ENCODE measurements around the gene FBXL17.
A peak's percentile ranks its signal among the peaks of the same experiment; 100 is the strongest.
"Not testable (repeated sequence)": the region's sequence is repeated elsewhere in the genome, so short reads cannot be mapped to it uniquely, and the experiment has no call there.

FBXL17 gene

DNA sequence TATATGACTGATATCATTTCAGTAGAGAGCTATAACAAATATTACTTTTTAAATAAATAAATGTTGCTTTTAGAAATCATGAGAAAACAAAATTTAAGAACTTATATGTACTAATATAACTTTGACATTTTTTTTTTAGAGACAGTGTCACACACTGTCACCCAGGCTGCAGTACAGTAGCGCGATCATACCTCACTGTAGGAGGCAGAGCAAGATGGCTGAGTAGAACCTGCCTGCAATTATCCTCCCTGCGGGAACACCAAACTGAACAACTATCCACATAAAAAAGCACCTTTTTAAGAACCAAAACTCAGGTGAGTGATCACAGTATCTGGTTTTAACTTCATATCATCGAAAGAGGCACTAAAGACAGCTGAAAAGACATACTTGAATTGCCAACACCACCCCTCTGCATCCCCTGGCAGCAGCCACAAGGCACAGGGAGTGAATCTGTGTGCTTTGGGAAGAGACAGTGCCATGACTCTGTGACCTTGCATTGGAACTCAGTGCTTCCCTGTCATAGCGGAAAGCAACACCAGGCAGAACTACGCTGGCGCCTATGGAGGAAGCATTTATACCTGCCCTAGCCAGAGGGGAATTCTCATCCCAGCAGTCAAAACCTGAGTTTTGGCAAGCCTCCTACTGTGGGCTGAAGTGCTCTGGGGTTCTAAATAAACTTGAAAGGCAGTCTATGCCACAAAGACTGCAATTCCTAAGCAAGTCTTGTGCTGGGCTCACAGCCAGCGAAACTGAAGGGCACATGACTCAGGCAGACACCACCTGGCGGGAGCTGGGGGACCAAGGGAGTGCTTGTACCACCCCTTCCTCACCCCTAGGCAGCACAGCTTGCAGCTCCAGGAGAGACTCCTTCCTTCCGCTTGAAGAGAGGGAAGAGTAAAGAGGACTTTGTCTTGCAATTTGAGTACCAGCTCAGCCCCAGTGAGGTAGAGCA is 142.7 kb downstream of the FBXL17 start:
- no peak for DNase-seq

DNA sequence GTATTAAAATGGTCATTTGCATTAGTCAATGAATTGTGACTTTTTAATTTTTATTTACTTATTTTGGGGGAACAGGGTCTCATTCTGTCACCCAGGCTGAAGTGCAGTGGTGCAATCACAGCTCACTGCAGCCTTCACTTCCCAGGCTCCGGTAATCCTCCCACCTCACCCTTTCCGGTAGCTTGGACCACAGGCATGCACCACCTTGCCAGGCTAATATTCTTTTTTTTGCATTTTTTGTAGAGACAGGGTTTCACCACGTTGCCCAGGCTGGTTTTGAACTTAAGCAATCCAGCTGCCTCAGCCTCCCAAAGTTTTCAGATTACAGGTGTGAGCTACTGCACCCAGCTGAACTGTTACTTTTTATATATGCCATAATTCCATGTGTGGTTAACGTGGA is 143.4 kb downstream of the FBXL17 start:
- DNase-seq, result no peak

DNA sequence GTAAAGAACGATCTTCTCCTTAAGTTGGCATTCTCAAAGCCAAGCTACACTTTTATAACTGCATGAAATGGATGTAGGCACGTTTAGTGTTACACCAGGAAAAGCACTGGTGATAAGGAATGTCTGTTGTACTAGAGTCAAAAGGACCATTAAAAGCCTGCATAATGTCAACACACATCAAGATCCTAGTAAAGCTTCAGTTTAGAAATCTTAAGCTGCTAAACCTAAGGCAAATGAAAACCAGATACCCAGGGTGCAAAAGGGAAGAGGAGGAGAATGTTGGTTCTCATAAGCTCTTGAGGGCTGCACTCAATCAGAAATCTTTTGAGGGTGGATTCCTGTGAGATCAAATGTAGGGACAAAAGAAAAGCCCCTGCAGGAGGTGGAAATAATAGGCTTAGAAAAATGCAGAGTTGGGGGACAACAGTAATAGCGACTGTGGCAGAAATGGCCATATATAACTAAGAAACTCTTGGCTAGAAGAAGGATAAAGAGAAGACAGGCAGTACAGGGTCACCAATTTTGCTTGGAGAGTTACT is 148.2 kb downstream of the FBXL17 start:
- no peak for DNase-seq

DNA sequence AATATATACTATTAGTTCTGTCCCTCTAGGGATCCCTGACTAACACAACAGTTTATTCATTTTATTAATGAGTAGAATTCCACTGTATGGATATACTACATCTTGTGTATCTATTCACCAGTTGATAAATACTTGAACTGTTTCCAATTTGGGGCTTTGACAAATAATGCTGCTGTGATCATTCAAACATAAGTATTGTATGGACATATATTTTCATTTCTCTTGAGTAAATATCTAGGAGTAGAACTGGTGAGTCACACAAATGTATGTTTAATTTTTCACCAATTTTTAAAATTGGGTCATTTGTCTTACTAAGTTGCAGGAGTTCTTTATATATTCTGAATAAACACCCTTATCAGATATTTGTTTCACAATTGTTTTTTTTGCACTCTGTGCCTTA is 149.1 kb downstream of the FBXL17 start:
- DNase-seq, result no peak

DNA sequence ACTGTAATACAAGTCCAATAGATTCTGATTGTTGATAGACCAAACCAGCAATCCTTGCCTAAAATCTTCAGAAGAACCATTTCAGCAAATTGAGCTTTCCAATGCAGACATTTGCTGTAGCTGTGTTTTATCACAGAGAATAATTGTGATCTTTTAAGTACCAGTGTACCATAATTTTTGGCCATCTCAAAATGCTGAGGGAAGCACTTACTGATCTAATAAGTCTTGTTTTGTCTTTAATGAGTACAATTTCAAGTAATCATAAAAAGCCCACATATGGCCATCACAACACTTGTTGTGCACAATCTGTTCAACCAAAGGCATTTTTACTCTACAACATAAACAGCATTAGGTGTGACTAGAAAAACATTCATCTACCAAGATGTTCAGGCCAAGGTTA is 159.9 kb downstream of the FBXL17 start:
- DNase-seq, result no peak

DNA sequence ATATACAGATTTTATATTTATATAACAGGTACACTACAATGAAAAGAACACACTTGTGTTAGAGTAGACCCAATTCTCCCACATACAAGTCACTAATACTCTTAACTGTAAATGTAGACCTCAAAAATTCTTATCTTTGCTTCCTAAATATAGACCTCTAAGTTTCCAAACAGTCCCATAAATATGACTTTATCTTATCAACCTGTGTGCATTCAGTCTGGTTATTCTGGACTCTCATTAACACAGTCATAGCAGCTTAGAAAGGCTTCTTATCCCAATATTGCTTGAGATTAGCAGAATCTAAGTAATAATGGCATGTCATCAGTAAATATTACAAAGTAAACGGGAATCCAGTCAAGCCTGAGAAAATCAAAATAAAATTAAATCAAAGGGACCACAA is 161.1 kb downstream of the FBXL17 start:
- DNase-seq, result no peak

DNA sequence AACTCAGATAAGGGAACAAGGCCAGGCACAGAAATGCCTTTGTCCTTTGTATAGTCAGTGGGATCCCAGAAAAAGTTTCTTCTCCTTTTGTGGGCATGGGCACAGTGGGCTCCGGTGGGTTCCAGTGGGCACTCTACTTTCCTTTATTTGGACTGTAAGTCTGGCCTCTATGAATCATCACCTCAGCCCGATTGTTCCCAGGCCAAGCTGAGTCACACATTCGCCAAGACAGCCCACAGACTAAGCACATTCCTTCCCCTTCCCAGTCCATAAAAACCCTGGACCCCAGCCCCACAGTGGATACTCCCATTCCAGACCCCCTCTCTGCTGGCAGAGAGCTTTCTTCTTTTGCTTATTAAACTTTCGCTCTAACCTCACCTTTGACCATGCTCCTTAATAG is 165.0 kb downstream of the FBXL17 start:
- no peak for DNase-seq

DNA sequence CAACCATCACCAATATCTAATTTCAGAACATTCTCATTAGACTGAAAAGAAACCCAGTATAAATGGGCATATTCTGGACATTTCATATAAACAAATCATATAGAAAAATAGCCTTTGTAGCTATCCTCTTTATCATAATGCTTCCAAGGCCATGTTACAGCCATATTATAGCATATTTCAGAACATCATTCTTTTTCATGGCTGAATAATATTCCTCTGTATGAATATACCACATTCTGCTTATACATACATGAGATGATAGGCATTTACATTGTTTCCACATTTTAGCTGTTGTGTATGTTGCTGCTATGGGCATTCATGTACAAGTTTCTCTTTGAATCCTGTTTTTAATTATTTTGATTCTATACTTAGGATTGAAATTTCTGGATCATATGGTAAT is 167.0 kb downstream of the FBXL17 start:
- DNase-seq, result no peak

DNA sequence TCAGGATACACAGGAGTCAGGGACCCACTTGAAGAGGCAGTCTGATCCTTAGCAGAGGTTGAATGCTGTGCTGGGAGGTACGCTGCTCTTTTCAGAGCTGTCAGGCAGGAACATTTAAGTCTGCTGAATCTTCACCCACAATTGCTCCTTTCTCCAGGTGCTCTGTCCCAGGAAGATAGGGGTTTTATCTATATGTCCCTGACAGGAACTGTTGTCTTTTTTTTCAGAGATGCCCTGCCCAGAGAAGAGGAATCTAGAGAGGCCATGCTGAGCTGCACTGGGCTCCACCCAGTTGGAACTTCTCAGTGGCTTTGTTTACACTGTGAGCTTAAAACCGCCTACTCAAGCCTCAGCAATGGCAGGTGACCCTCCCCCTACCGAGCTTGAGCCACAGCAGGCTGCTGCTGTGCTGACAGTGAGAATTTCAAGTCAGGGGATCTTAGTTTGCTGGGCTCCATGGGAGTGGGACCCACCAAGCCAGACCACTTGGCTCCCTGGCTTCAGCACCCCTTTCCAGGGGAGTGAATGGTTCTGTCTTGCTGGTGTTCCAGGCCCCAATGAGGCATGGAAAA is 169.0 kb downstream of the FBXL17 start:
- DNase-seq, result no peak

DNA sequence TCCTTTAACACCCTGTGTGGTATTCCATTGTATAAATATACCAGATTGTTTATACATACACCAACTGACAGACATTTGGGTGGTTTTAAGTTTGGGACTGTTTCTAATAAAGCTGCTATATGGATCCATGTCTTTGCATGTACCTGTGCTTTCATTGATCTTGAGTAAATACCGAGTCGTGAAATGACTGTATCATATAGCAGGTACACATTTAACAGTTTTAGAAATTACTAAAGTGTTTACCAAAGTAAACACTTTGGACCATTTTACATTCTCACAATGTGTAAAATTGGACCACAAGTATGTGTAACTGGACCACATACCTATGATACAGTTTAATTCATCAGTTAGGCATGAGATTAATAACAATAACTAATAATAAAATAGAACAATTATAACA is 175.2 kb downstream of the FBXL17 start:
- no peak for DNase-seq

DNA sequence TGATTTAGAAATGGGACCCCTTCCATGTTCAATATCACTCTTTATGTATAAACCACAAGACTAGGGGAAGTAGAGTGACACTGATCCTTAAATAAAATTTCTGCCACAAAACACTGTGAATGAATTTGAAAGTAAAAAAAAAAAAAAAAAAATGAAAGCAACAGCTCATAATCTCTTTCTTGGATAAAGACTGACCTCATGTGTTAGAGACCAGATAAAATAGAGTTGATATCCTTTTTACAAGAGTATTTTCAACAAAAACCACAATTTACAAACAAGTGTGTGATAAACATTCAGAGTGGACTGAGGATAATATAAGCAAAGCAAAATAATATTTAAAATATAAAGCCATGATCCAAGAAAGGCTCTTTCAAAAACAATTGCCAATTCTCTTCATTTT is 180.2 kb downstream of the FBXL17 start:
- DNase-seq, result no peak

DNA sequence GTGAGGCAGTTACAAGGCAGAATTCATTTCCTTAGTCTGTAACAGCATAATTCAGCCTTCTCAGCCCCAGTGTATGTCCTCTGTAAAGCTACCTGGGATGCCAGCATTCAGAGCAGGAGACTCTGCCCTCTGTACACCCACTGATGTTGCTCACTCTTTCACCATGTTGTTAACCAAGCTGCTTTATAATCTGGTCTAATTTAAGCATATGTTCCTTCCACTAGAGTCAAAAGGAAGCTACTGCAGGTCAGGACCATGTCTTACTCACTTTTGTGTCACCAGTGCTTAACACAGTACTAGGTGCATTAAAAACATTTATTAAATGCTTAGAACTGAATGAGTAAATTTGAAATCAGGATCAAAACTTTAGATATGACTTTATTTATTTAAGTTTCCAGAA is 185.6 kb downstream of the FBXL17 start:
- DNase-seq, result no peak

DNA sequence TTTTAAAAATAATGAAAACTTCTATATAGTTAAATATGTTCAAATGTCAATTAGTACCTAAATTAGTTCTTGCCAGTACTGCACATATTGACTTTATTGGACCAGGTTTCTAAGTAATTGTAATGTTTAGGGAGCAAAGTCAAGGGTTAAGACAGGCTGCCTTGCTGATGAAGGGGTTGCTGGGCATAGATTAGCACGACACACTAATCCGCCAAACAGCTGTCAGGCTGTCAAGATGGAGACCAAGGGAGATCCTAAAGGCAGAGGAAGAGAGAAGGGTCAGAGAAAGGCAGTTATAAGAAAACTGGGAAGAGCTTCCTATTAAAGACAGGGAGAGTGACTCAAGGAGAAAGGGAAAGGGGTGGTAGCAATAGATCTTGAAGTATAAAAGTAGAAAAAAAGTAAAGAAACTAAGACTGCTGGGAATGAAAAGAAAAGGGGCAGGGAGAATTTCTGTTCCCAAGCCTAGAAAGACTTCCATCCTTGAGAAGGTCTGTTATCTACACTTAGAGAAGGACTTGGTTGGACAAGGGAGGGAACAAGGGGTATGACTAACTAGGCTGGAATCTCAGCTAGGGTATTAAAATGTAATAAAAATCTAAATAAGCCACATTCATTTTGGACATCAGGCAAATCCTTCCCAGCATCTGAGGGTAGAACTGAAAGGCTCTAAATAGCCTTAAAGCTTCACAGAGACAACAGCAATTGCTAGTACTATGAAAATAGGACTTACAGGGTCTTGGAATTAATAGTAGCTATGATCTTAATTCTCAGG is 188.7 kb downstream of the FBXL17 start:
- no peak for DNase-seq

DNA sequence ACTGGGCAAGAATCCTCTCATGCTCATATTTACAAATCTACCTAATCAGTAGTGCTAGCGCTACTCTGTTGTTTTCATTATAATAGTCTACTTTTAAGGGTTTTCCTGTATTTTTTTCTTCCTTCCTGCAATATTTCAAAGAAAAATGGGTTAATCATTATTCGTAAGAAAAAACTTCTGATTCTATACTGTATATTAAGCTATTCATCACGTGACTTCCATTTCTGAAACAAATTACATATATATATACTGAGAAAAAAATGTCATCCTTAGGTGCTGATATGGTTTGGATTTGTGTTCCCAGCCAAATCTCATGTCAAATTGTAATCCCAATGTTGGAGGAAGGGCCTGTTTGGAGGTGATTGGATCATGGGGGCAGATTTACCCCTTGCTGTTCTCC is 197.0 kb downstream of the FBXL17 start:
- no peak for DNase-seq

DNA sequence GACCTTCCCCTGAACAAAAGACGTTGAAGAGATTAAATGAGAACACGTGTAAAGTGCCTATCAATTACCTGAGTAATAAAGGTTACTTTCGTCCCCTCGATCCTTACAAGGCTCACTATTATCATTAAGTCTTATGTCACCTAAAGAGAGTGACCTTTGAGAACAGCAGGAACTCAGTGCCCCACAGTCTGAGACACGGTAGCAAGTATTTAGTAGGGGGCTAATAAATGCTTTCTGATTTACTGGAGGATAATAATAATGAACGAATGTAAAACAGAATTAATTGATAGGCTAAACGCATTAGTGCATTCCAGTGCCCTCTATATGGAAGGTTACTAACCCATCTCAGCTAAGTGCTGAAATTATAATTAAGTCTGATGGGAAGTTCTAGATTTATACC is 199.9 kb downstream of the FBXL17 start:
- no peak for DNase-seq

DNA sequence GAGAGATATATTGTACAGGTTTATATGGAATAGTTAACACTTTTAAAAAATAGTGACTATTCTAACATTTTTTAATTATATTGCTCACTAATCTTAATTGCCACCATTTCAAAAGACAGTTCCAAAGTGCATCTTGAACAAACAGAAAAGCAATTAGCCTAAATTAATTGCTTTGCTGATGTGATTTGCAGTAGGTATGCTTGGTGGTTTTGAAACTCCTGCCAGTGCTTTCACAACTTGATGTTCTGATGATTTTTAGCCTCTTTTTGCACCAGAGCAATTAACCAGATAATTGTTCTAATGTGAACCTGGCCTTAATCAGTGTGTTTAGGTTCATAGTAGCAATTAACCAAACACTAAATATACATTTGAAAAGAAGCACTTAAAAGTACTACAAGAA is 207.6 kb downstream of the FBXL17 start:
- DNase-seq, result no peak

DNA sequence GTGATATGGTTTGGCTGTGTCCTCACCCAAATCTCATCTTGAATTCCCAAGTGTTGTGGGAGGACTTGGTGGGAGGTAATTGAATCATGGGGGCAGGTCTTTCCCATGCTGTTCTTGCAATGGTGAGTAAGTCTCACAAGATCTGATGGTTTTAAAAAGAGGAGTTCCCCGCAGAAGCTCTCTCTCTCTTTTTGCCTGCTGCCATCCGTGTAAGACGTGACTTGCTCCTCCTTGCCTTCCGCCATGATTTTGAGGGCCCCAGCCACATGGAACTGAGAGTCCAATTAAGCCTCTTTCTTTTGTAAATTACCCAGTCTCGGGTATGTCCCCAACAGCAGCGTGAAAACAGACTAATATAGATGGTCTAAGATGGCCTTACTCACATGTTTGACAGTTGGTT is 210.1 kb downstream of the FBXL17 start:
- no peak for DNase-seq

DNA sequence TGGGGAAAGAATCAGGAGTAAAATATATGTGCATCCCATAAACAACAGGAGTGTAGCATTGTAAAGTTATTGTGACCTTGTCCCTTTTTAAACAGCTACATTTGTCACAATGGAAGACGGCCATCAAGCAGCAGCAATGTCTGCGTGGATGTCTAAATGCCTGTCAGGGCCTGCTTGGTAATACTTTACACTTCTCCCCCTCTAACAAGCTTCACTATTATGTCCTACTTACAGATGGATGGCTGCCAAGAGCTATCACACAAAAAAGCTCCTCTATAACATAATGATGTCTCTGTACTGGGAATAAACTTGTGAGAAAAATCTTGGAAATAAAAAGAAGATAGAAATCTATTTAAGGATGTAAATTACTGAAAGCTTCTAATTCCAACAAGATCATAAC is 213.0 kb downstream of the FBXL17 start:
- no peak for DNase-seq

DNA sequence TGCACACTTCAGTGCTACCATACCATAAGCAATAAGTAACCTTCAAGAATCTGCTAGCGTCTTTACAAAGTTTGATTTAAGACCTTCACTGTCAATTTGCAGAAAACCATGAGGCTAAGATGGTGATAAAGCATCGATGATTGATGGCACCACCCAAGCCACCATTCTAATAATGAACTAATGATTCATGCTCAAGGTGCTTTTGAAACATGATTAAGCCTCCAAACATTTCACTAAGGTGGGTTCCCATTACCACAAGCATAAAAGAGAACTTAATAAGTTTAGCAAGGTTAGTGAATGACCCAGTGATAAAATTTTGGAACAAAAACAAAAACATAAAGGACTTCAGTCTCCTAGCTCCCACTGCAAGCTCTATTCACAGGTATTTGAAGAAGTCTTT is 214.7 kb downstream of the FBXL17 start:
- no peak for DNase-seq

DNA sequence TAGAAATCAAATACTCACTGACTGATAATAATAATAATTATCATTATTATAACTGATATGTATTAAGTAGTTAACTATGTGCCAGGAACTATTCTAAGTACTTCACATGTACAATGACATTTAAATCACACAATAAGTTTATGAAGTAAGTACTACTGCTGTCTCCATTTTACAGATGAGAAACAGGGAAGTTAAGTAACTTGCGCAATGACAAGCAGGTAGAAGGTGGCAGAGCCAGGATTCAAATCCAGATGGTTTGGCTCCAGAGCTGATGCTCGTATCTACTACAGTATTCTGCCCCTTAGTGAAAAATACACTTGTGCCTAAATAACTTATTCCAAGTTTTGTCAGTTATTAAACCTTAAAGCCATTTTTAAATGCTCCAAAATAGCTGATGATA is 217.3 kb downstream of the FBXL17 start:
- no peak for DNase-seq

DNA sequence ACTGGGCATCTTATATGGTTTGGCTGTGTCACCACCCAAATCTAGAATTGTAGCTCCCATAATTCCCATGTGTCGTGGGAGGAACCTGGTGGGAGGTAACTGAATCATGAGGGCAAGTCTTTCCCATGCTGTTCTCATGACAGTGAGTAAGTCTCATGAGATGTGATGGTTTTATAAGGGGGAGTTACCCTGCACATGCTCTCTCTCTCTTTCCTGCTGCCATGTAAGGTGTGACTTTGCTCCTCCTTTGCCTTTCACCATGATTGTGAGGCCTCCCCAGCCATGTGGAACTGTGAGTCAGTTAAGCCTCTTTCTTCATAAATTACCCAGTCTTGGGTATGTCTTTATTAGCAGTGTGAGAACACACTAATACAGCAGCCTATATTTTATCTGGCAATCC is 229.0 kb downstream of the FBXL17 start:
- not testable (repeated sequence) for DNase-seq

DNA sequence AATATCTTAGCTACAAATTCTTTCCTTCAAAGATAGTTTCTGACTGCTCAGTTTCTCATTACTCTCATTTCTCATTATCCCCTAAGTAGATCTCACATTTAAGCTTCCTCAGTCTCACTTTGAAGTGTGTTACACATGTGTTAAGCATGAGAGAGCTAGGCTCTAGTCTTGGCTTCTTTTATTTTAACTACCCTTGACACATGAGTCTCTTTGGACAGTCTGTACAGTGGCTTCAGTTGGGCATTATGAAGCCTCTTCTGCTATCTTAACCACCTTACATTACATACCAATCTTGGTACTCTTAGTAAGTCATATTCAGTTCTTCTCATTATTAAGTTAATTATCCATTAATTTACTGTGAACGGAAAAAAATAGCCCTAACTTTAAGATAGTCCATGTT is 232.5 kb downstream of the FBXL17 start:
- no peak for DNase-seq

DNA sequence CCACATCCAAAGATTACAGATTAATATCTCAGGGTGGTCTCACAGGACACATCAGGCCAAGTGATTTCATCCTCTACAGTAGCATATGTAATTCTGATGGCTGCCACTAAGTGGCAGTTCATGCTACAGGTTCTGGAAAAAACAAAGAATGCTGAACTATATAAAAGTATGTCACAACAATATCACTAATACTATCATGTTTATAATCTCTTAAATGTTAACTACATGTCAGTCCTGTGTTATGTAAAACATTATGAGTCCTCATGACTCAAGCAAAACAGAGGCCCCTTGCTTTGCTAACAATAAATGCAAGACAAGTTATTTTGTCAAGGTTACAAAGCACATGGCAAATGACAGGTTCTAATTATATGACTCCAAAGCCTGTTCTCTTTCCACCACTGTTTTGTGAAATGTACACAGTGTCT is 233.2 kb downstream of the FBXL17 start:
- peak; percentile 1 for DNase-seq

DNA sequence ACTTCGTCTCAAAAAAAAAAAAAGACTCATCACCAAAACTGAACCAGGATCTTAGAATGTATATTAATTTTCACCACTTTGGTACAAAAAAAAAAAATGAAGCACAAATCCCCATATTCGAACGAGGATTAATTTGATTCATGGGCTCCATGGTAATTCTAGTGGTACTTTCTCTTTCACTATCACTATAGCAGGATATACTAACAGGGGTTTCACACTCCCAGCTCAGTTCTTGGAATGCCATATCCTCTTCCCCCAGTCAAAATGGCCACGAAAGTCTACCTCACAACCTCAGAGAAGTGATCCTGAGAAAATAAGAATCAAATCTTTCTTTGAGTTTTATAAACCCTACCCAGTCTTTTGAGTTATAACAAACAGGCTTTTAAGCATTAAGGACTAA is 235.7 kb downstream of the FBXL17 start:
- no peak for DNase-seq
